ENCODE results near the gene RIPPLY3.

- TF ChIP-seq, protein P1, sequence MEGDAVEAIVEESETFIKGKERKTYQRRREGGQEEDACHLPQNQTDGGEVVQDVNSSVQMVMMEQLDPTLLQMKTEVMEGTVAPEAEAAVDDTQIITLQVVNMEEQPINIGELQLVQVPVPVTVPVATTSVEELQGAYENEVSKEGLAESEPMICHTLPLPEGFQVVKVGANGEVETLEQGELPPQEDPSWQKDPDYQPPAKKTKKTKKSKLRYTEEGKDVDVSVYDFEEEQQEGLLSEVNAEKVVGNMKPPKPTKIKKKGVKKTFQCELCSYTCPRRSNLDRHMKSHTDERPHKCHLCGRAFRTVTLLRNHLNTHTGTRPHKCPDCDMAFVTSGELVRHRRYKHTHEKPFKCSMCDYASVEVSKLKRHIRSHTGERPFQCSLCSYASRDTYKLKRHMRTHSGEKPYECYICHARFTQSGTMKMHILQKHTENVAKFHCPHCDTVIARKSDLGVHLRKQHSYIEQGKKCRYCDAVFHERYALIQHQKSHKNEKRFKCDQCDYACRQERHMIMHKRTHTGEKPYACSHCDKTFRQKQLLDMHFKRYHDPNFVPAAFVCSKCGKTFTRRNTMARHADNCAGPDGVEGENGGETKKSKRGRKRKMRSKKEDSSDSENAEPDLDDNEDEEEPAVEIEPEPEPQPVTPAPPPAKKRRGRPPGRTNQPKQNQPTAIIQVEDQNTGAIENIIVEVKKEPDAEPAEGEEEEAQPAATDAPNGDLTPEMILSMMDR (optimal IDR thresholded peaks at IDR 0.05 in 1 of 3, IDR thresholded peaks at IDR 0.05 in 1 of 3, conservative IDR thresholded peaks at IDR 0.05 in 1 of 3; ENCODE audit: extremely low read depth in 1 of 3, insufficient read depth in 2 of 3, low read length in 3 of 3), result no peak
- TF ChIP-seq EZH2 (IDR thresholded peaks at IDR 0.05; ENCODE audit: low read length), result no peak
Observed at GRCh38 chr21:37044643-37045042, 38.1 kb downstream of the RIPPLY3 start.

All from keratinocyte (primary cell).